GDM1 (cell line): ENCODE measurements around the gene SLC4A2.

Experiments
- DNase-seq: peaks from one replicate; lab custom pipeline; 2025; lab: John Stamatoyannopoulos, UW

The SLC4A2 gene

DNA sequence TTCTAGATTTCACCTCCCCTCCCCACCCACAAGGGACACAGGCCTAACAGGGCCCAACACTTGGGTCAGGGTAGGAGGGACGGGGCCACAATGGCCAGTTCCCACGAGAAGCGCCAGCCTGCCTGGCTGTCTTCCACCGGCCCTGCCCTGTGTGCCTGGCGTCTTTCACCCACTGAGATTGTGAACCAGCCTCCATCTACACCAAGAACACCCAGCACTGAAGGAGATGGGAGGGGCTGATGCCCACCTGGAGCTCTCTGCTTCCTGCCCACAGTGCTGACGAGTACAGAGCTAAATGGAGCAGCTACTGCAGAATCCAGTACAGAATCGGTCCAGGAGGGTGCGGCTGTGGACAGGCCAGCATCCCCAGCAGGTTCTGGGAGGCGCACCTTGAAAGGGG is 13.4 kb upstream of the SLC4A2 start:
- DNase-seq: no peak

DNA sequence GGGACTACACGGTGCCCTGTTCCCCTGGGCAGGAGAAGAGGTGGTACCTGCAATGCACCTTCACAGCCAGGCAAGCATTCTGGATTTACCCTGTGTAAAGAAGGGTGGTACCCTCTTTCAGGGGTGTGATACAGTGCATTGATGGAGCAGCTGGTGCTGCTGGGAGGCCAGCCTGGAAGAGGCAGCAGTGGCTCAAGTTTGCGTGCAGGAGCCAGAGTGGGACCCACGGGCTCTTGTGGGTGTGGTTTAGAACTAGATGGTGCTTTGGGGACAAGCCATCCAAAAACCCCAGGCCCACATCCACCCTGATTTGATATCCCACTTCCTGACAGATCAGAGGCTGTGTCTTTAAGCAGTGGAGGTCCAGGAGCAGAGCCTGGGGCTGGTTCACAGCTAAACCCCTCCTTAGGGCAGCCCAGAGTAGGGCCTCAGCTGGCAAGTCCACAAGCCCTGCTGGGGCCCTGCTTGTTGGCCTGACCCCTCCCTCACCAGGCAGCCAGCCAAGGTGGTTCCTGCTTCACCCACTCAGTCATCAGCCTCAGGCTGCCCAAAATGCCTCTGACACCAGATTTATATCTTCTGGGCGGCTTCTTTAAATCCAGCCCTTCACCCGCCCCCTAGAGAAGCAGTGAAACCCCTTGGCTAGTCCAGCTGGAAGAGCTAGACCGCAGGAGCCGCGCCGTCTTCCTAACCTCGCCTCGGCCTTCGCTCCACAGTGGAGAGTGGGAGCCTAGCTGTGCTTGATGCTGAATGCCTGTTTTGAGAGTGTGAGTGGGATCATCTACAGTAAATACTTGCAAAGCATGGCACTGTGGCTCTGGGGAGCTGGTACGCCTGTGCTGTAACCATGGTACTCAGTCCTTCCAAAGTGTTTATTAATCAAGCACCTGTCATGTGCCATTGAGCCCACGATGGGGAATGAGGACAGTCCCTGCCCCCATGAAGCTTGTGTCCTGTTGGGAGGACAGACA is 12.5 kb upstream of the SLC4A2 start:
- DNase-seq: no peak

DNA sequence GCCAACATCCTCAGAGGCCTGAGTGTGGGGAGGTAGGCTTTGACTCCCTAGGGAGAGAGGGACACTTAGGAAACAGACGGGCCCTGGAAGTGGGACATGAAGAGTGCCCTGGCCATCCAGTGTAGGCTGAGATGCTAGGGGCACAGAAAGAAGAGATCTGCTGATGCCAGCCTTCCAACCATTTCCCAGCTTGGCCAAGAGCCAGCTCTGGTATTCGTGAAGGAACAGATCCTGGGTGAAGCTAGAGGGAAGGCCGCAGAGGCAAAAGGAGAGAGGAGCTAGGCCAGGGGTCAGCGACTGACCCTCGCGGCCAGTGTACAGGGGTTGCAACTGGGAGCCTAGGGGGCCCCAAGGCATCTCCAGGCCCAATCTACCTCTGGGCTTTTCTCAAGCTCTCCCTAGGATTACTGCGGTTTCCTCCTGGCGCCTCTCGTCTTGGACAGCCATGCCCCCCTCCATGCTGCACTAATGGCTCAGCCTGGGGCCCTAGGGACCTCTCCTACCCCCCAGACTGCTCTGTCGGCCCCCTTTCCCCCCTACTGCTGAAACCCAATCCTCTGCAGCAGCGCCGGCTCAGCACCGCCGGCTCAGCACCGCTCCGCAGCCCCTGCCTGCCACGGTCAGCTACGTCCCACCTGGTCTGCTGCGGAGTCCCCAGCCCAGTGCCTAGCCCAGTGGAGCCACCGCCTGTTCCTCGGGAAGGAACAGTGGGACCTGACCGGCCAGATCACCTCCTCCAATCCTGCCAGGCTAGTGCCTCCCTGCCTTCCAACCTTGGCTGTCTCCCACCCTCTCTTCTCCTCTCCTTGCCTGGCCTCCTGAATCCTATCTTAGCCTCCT is 11.2 kb upstream of the SLC4A2 start, which contains the start of gene ASIC3:
Gene ASIC3, plus strand, starts transcription at position 556 of the 840 bp plus-strand sequence. CDS start 355 bp downstream, outside the sequence.
- no peak for DNase-seq

DNA sequence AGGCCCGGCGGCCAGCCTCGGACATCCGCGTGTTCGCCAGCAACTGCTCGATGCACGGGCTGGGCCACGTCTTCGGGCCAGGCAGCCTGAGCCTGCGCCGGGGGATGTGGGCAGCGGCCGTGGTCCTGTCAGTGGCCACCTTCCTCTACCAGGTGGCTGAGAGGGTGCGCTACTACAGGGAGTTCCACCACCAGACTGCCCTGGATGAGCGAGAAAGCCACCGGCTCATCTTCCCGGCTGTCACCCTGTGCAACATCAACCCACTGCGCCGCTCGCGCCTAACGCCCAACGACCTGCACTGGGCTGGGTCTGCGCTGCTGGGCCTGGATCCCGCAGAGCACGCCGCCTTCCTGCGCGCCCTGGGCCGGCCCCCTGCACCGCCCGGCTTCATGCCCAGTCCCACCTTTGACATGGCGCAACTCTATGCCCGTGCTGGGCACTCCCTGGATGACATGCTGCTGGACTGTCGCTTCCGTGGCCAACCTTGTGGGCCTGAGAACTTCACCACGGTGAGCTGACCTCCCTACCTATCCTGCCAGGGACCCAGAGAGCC is 10.4 kb upstream of the SLC4A2 start:
- no peak for DNase-seq

DNA sequence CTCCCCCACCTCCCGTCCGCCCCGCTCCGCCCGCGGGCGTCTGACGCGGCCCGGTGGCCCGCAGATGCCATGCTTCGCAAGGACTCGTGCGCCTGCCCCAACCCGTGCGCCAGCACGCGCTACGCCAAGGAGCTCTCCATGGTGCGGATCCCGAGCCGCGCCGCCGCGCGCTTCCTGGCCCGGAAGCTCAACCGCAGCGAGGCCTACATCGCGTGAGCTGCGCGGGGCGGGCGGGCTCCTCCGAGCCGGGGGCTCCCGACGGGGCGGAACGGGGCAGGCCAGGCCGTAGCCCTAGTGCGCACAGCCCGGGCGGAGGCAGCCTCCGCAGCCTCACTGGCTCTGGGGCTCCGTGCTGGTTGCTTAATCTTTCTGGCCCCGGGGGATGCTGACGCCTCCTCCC is 8.3 kb upstream of the SLC4A2 start:
- no peak for DNase-seq

DNA sequence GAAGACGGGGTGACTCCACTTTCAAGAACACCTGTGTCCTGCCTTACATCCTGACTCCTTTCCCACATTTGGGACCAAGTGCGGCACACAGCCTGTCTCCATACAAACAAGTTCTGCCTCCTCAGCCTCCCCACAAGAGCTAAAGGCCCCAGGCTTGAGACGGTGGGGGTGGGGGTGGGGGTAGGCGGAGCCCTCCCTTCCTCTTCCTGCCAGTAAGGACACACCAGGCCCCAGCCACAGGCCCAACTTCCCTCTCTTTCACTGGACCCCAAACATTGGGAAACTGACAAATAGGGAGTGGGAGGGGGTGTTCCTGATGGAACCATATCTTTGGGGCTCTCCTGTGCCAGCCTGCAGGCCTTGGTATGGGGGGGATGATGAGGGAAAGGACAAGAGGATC is 6.3 kb upstream of the SLC4A2 start:
- DNase-seq: peak; percentile 55

DNA sequence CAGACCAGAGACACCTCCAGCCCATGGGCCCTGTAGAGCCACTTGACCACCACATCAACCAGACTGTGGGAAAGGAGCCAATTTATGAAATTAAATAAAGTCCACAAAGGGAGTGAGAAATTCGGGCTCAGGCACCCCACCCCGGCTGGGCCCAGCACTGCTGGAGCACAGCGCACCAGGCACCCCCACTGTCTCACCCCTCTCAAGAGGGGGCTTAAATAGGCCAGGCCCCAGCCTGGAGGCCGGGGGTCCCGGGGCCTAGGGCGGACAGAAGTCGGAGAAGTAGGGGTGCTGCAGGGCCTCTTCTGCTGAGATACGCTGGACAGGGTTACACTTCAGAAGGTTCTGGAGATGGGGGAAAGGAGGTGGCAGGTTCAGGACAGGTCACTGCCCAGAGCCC is 5.6 kb upstream of the SLC4A2 start:
- no peak for DNase-seq

DNA sequence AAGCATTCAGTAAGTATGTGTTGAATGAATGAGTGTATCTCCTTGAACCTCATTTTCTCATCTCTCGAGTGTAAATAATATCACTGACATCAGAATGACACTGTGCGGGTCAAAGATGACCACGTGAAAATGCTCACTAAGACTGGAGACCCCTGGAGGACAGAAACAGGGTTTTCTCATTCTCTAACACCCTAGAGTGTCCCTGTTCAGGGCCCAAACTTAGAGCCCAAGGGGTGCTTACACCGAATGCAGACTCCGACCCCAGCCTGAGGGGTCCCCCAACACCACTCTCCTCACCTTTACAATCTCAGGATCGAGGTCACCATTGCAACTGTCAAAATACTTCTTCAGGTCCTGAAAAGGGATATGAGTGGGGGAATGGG is 3.1 kb upstream of the SLC4A2 start:
- DNase-seq: no peak

DNA sequence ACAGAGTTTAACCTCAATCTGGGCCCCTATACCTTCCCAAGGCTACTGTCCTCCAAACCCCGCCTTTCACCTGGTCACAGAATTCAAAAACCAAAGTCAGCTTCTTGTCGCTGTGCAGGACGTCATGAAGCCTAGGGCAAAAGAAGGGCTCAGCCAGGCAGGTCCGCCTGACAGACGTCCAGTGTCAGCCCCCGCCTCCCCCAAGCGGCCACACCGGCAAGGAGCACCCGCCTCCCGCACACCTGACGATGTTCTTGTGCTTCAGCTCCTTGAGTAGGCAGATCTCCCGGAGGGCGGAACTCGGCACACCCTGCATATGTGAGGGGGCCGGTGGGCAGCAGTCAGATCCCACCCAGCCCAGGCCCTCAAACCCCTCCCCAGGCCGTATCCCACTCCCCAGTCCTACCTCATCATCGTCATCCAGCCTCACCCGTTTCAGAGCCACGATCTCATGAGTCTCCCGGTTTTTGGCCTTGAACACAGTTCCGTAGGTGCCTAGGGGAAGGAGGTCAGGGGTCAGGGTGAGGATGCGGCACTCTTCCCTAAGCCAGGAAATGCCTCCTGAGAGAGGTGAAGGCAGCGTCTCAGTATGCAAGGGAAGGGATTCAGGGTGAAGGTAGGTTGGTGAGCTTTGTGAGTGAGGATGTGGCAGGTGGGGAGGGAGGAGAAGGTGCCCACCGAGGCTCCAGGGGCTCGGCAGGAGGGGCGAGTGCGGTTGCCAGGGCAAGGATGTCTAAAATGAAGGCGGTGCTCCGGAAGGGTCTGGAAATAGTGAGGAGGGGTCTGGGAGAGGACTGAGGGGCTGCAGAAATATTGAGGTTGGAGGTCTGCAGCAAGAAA is 2.5 kb upstream of the SLC4A2 start:
- no peak for DNase-seq

DNA sequence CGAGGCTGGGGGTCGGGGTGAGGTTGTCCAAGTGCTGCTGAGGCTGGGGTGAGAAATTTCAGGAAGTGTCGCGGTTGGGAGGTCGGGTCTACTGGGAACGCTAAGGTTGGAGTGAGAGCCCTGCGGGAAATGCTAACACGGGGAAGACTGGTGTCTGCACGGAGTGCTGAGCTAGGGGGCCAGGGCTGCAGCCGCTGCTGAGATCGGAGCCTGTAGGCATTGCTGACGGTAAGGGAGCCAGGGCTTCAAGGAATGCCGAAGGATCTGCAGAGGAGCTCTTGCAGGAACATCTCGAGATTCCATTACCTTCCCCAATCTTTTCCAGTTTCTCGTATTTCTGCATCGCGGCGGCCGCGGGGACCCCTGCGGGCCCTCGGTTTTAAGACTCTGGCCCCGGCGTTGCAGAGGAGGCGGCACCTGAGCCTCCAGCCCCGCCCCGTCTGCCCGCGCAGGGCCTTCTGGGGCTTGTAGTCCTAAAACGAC is 1.8 kb upstream of the SLC4A2 start, which contains the start of gene CDK5:
Gene CDK5, minus strand, starts transcription at position 392 of the 483 bp plus-strand sequence. Its CDS starts 49 bp downstream, at position 343.
- DNase-seq: no peak

DNA sequence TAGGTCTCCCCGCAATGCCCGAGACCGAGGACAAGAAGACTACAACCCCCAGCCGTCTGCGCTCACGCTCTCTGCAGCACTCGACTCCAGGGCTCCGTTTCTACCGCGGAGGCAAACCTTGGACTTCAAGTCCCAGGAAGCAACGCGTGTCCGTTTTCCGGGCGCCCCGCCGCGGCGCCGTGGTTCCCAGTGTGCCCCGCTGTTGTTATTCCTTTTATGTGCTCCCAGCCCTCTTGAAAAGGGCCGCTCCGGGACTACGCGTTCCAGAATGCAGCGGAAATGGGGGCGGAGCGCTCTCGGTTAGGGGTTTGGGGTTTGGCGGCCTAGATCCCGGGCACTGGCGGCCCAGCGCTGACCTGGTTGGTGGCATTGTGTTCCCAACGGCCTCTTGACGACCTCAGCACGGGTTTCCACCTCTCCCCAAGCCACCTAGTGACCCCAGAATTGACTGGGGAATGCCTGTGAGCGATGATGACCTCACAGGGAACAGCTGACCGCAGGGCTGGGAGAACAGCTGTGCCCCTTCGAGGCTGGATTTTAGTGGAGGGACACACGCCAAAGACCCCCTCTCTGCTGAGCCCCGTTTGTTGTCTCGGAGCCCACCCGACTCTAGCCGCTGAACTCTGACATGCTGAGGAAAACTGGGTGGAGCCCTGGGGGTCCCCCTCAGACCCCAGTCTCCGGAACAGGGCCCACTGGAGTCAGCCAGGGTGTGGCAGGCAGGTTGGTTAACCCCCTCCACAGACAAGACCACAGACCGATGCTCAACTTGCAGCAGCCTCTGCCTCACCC is 1.2 kb upstream of the SLC4A2 start:
- DNase-seq: peak; percentile 98

DNA sequence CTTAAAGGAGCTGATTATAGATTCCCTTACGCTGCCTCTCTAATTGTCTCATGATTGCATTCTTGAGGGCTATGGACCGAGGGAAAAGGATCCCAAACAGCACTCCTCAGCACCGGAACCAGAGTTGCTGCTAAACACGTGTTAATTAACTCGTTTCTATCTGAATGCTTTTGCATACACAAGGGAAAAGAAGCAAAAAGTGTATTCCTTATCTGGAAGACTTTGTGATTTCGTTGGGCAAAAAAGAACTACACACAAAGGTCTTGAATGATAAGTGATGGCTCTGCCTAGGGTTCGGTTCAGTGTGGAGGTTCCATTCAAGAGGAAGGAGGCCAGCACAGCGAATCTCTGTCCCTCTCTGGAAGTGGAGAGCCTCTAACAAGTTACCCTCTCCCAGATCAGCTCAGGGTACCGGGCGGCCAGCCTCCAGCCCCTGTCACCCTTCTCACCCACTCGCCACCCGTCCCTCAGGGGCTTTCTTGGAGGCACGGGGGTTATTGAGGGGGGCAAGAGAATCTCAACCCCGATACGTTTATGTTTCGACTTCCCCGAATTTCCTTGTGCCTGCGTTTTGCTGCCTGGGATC is 515 bp upstream of the SLC4A2 start:
- no peak for DNase-seq

DNA sequence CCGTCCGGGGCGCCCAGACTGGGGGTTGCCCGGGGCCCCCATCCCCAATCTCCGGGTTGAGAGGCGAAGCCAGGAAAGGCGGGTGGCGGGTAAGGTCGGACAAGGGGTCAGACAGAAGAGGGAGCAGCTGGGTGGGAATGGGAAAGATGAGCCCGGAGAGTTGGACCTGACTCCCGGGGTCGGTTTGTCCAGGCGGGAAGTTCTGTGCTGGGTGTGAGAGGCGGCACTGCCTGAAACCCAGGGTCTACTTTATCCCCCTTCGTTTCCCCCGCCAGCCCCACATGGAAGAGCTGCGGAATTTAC is 675 bp downstream of the SLC4A2 start:
- DNase-seq: no peak

DNA sequence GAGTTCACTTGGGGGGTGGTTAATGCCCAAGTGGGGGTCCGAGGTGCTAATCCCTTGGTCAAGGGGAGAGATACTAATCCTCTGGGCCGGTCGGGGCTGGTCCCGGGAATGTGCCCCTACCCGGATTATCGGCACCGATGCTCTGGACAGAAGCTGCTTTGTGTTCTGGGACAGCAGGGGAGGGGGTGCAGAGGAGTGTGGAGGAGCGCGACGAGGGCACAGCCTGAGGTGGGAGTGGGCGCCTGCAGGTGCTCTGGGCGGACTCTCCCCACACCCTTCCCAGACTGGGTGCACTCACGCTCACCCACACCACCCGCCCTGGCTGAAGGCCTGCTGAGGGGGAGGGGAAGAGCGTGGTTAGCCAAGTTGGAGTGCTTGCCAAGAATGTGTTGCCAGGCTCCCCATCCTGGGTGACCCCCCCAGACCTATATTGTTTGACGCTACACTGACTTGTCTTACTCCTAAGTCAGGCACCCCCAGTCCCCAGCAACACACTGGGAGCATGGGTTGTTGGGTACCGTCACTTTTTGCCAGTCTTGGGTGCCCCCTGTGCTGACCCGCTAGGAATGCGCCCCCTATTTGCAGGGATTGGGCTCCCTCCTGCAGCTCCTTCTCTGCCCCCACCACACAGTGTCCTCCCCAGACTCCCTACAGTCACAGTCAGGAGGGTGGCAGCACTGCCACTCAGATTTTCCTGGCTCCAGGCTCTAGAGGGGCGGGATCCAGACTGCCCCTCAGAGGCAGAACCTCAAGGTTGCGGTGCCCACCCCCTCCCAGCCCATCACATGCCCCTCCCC is 1.2 kb downstream of the SLC4A2 start:
- DNase-seq: no peak

DNA sequence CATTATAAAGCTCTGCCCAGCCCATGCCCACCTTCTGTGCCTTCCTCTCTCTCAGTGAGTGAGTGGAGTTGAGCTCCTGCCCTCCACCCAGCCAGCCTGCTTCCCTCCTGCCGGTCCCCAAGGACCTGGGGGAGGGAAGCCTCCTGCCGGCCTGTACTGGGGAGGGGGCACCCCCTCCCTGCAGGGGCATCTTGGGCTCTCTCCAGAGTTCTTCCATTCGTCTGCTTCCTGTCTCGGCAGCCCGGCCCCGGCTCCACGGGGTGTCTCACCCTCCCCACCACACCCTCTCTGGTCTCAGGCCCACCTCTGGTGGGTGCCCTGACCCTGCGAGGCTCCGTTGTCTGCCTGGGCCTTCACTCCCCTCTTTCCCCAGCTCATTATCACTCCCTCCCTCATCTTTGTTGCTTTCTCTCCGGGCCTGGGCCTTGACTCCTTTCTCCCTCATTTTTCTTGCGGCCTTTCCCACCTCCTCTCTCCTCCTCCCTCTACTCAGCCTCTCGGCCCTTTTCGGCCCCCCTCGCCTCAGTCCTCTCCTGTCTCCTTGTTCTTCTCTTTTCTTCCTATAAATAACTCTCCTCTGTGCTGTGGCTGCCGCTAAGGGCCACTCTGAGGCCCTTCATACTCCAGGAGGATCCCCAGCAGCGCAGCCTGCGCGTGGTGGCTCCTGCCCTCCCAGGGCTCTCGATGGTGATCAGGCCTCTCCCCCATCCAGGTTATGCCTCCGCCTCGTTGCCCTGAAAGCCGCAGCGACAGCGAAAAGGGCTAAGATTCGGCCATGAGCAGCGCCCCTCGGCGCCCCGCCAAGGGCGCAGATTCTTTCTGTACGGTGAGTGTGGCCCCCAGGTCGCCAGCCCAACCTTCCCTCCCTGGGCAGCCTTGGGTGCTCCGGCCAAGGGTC is 2.1 kb downstream of the SLC4A2 start:
- no peak for DNase-seq

DNA sequence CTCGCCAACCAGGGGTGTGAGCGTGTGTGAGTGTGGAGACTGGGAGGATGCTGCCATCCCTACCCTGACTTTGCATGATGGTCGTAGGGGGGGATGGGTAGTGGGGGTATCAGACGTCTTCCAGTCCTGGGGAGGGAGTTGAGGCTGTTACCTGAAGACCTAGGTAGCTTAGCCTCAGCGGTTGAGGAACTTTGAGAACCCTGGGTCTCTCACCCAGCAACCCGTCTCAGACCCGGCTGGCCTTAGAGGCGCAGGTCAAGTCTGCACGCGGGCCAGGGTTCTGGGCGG is 2.7 kb downstream of the SLC4A2 start:
- no peak for DNase-seq

DNA sequence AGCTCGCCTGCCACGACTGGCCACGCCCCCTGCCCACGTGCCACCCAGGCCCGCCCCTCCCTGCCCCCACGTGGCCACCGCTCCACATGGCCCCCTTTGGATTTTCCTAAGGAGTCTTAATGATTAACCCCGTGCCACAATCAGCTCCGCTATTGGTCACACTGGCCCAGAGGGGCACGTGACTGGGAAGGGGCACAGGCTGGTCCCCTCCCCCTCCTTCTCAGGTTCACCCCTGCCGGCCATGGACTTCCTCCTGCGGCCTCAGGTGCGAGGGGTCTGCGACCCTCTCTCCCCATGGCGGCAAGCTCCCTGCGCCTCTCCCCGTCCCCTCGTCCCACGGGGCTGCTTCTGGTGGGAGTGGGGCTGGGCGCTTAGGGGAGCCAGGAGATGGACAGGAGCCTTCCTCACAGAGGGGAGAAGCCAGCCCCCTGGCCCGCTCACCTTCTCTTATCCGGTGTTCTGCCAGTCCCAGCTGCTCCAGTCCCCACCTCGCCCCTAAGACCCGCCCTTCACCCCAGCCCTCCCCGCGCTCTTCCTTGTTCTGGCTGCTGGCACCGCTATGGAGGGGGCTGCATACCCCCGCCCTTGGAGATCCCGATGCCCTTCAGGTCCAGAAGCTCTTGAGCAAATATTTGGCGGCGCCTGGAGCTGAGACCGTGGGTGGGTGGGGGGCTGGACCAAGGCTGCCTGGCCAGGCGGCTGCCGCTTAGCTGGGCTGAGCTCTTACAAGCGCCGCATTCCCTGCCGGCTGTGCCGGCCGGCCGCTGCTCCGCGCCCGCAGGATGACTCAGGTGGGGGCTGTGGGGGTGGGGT is 3.2 kb downstream of the SLC4A2 start:
- no peak for DNase-seq

DNA sequence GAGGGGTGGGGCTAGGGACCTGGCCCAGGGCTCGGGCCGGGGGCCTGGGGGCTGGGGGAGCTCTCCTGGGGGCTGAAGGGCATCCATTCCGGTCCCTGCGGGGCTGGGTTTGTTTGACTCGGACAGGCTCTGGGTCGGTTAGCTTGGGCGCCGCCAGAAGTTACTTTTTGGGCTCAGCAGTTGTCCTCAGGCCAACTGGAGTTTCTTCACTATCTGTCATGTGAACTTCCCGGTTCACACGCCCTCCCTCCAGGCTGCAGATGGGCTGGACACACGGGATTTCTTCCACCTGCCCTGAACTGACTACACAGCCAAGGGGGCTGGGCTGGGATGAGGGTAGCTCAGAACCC is 3.8 kb downstream of the SLC4A2 start:
- DNase-seq: no peak
